OCI-LY1 (cell line): ENCODE data around the gene SYT2.

ENCODE experiments used
- CTCF ChIP-seq: fragments of 200-600 bp; sonication (generic), shearing (Covaris generic); IDR thresholded peaks from 2 replicates; pipeline ENCODE4 v1.5.1; 2017; ENCODE audit warnings: mild to moderate bottlenecking, antibody characterized with exemption, low read length, moderate library complexity, mixed read lengths
- EZH2 ChIP-seq: fragments of 200-600 bp; sonication (generic), shearing (Covaris generic); IDR thresholded peaks from 2 replicates; pipeline ENCODE4 v1.8.0; 2017; ENCODE audit warnings: borderline replicate concordance, mixed run types, mild to moderate bottlenecking, antibody characterized with exemption, low read length, moderate library complexity, mixed read lengths

DNA sequence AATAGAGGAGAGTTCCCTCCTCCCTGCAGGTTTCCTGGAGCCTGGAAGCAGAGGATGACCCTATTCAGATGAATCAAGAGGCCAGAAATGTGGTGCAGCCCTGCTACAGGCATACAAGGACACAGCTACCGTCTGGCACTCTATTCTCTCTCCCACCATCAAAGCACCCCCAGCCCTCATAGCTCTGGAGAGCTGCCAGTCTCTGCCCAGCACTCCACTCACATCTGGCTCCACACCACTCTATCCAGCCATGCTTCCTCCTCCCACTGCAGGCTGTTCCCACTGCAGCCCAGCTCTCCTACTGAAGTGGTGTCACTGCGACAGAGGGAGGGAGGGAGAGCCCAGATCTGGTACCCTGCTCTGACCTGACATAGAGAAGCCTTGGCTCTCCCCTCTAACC lies 18.4 kb downstream of the SYT2 start:
- TF ChIP-seq CTCF (no peak), EZH2 (no peak)
